Measurements from ENCODE around the gene C1RL.
"Not testable (repeated sequence)": the region's sequence is repeated elsewhere in the genome, so short reads cannot be mapped to it uniquely, and the experiment has no call there.

The C1RL gene

GRCh38 chr12:7114008-7114407, 5.0 kb upstream of the C1RL start:
- DNase-seq, result no peak

GRCh38 chr12:7113389-7113871, 4.4 kb upstream of the C1RL start:
- peak; percentile 38 for DNase-seq

- no peak for DNase-seq
These were observed 3.0 kb upstream of the C1RL start for GRCh38 chr12:7112041-7112440.

DNA sequence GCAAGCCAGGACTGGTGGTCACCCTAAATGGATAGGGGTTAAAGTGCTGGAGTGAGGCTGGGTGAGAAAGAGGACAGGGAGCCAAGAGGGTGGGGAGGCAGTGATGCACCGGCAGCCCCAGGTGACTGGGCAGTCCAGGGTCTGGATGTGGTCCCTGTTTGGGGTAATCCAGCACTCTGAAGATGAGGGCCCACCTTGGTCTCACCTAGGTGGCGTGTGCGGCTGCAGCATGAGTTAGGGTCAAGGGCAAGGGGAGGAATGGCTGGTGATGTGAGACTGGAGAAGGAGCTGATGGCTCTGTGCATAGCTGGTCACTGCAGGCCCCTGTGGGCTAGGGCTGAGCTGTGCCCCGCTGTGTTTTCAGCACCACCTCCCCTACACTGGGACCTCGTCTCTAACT, 1.6 kb upstream of the C1RL start:
- DNase-seq, result no peak

GRCh38 chr12:7109572-7109920, 532 bp upstream of the C1RL start:
- no peak for DNase-seq

DNA sequence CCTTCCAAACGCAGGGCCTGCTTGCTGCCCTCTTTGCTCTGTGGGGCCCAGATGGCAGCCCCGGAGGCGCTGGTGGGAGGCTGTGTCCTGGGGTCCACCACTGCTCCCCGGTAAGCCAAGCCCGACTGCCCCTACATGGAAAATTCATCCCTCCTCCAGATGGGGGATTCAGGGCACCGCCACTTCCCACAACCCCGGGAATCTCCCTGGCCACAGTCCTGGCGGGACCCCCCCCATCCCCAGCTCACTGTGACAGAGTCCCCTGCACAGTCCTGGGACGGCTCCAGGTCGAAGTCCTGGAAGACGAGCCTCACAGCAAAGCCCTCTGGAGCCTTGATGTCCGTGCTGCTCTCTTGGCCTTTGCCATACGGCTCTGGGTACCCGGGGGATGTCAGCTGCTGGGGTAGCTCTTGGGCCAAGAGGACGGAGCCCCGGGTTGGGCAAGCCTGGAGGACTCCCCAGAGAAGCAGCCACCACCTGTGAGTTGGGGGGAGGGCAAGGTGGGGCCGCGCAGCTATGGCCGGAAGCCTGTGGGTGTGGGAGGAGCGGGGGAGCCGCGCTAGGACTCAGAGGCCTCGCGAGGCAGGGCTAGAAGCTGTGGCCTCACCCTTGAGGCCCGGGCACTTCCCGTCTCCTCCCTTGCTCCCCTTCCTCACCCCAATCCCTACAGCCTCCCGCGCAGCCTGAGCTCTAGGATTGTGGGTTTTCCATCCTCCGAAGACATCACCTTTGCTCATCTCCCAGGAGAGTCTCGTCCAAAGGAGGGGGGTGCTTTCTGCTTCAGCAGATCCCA, 815 bp downstream of the C1RL start:
- peak; percentile 74 for DNase-seq

DNA sequence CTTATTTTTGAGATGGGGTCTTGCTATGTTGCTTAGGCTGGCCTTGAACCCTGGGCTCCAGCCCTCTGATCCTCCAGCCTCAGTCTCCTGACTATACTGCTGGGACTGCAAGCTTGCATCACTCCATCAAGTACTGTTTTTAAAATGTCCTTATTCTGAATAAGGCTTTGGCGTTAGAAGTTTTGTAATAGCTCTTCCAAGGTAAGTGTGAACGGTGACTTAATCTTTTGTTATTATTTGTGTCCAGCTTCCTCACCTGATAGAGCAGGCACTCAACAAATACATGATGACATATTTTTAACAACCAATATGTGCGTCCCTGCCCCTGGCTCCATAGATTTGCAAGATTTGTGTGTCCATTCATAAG, 1.4 kb downstream of the C1RL start:
- DNase-seq, result no peak

- DNase-seq, result not testable (repeated sequence)
These were observed 1.8 kb downstream of the C1RL start for GRCh38 chr12:7107181-7107580.

GRCh38 chr12:7106082-7106481, 2.9 kb downstream of the C1RL start:
- DNase-seq, result no peak

GRCh38 chr12:7103837-7104584, 5.0 kb downstream of the C1RL start:
- DNase-seq, result no peak

DNA sequence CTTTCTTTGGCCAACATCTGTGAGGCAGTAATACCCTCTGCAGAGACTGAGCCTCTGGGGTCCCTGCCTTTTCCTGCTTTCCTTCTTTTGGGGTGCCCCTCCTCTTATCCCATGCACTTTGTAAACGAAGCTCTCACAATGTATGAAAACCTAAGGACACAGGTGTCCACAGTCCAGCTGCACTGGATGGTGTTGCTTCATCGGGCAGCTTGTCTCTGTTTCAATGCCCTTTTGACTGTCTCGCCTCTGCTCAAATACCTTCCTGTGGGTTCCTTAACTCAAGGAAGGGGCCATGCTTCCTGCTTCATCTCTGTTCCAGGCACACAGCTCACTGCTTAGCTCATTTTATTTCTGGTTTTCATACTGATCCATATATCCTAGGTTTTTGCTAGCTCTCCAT, 6.4 kb downstream of the C1RL start:
- DNase-seq, result no peak

DNA sequence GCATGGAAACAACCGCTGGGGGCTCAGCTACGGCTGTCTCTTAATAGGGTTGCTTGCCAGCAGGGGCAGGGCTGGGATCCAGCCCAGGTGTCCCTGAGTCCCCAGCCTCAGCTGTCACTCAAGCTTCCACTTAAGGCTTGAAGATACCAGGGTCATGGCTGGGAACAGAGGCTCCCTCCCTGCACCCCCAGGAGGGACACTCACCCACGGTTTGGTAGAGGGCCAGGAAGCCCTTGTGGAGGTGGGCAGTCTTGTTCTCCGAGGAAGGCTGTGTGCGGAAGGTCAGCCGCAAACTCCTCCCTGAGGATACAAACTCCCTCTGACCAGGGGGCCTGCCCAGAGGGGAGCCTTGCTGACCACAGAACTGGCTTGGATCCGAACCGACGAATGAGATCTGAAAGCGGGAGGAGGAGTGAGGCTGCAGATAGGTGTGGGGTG, 7.3 kb downstream of the C1RL start:
- no peak for DNase-seq

GRCh38 chr12:7101047-7101693, 7.8 kb downstream of the C1RL start:
- no peak for DNase-seq

- DNase-seq, result no peak
These were observed 8.8 kb downstream of the C1RL start for GRCh38 chr12:7100239-7100638.

- DNase-seq, result no peak
These were observed 9.6 kb downstream of the C1RL start for GRCh38 chr12:7099290-7099996.

GRCh38 chr12:7096979-7097378, 12.0 kb downstream of the C1RL start:
- no peak for DNase-seq

GRCh38 chr12:7096006-7096932, 12.7 kb downstream of the C1RL start:
- no peak for DNase-seq

- DNase-seq, result no peak
These were observed 15.1 kb downstream of the C1RL start for GRCh38 chr12:7093892-7094291.

DNA sequence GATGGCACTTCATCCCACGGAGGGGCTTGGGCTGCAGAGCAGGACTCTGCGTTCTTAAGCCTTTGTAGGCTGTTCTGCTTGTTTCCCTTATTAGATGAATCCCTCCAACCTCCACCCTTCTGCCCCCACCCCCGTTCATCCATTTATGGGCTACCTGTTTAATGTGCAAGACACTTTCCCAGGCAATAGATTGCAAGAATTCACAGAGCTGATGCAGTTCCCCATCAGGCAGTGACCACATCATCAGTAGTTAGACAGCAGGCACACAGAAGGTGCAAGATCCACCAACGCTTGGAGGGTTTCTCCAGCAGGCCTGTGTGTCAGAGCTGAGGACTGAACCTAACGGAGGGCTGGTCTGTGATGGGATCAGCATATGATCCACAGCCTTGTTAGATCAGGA, 15.5 kb downstream of the C1RL start:
- DNase-seq, result no peak

DNA sequence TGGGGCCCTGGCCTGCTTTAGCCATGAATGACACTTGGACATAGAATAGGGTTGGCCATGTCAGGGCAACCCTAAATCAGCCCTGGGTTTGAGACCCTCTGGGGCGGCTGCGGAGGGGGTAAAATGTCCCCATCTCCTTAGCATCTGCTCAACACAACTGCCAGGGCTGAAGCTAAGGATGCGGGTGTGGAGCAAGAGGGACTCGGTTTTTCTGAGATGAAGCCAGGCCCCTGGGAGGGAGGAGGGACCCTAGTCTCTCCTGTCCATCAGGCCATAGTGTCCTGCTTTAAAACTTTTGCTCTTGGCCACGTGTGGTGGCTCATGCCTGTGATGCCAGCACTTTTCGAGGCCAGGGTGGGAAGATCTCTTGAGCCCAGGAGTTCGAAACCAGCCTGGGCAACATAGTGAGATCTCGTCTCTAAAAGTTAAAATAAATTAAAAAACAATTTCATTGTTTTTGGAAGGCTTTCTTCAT, 16.0 kb downstream of the C1RL start:
- DNase-seq, result no peak

- peak; percentile 90 for DNase-seq
These were observed 16.6 kb downstream of the C1RL start, which contains the start of gene C1R for GRCh38 chr12:7092229-7092985. Gene C1R (minus strand): TSS chr12:7092445. CDS start chr12:7092388, 57 bp downstream.
